ENCODE measurements around the gene PTPRN2.
"Not testable (repeated sequence)": the region's sequence is repeated elsewhere in the genome, so short reads cannot be mapped to it uniquely, and the experiment has no call there.

Gene PTPRN2

DNA sequence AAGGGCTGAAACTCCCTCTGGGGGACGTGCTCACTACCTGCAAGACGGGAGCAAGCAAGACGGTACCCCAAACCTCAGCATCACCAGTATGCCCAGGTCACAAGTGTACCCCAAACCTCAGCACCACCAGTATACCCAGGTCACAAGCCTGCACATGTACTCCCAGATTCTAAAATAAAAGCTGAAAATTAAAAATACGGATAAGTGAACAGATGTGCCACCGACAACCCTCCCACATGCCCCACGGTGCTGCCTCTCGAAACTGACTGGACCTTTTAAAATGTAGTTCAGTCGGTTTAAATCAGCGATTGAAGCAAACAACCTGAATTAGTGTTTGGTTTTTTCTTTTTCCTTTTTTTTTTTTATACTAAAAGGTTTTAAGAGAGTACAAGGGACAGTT is 684.3 kb downstream of the PTPRN2 start:
- no peak for DNase-seq

DNA sequence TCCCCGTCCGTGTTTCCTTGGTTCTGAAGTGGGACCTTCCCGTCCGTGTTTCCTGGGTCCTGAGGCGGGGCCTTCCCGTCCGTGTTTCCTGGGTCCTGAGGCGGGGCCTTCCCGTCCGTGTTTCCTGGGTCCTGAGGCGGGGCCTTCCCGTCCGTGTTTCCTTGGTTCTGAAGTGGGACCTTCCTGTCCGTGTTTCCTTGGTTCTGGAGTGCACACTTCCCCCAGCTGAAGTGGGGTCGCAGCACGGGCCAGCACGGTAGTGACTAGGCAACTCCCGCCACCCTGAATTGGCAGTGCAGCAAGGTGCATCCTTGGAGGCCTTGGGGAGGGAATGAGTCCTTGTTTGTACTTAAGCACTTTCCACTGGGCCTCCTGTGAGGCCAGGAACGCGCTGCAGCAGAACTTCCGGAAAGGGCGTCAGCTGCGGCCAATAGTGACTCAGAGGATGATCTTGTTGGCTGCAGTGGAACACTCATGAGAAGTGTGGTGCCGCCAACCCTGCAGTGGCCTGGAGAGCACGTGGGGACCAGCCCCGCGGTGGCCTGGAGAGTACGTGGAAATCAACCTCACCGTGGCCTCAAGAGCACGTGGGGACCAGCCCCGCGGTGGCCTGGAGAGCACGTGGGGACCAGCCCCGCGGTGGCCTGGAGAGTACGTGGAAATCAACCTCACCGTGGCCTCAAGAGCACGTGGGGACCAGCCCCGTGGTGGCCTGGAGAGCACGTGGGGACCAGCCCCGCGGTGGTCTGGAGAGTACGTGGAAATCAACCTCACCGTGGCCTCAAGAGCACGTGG is 685.6 kb downstream of the PTPRN2 start:
- DNase-seq, result not testable (repeated sequence)

DNA sequence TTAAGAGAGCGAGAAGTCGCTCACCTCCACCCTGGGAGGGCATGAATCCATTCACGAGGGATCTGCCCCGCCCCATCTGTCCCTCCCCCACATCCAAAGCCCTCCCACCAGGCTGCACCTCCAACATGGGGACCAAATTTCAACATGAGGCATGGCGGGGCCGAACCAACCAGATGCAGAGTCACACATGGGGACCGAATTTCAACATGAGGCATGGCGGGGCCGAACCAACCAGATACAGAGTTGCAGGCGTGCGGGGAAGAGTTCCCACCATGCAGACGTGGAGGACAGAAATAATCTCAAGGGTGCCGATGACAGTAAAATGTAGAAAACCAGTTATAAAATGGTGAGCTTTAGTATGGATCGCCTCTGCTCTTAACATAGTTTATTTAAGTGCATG is 686.5 kb downstream of the PTPRN2 start:
- no peak for DNase-seq

DNA sequence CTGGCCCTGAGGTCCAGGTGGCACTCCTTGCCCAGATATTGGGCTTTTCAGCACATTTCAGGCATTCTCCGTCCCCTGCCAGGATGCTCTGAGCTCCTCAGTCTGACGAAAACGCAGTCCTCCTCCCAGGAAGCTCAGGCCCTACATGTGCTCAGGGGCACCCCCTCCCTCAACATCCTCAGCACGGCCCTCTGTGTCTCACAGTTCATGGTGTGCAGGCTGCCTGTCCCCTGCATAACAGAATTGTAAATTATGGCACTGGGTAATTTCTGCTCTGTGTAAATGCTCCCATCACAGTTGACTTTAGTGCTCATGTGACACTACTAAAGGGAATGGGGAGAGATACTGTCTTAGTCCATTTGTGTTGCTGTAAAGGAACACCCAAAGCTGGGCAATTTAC is 687.1 kb downstream of the PTPRN2 start:
- no peak for DNase-seq

DNA sequence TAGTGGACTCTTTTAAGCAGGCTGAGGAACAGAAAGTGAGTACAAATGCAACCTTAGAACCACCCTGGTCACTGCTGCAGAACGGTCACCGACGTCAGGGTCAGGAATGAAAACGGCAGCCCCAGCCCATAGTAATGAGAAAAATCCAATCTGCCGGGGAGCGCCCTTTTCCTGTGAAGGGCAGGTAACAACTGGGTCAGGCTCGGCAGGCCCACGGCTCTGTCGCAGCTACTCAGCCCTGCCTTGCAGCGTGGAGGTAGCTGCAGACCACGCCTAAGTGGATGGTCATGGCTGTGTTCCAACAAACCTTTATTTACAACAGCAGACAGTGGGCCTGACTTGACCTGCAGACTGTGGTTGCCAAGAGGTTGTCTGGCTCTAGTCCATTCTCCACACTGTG is 687.6 kb downstream of the PTPRN2 start:
- no peak for DNase-seq

DNA sequence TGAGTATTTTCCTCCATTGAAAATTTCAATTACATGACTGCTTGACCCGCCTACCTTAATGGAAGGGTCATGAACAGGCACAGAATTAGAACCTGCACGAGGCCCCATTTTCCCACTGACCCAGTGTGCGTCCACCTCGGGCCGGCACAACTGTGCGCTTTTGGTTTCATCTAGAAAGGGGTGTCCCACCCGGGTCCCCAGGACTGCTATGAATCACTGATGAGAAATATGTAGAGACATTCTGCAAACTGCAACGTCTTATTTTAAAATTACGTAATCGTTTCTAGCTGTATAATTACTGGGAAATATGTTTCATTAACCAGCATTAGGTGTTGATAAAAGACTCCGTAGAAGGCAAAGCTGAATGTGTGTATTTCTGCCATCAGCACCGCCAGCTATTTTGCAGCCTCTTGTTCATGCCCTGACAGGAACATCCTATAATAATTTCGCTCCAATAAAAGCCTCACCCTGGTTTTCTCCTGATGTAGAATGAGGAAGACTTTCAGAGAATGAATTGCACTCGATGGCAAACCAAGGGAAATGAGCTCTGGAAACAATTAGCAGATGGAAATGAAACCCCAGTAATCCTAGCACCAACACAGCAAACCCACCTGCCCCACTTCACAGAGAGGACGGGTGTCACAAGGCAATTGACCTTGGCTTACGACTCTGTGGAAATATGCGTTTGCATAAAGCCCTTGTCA is 688.7 kb downstream of the PTPRN2 start:
- no peak for DNase-seq

DNA sequence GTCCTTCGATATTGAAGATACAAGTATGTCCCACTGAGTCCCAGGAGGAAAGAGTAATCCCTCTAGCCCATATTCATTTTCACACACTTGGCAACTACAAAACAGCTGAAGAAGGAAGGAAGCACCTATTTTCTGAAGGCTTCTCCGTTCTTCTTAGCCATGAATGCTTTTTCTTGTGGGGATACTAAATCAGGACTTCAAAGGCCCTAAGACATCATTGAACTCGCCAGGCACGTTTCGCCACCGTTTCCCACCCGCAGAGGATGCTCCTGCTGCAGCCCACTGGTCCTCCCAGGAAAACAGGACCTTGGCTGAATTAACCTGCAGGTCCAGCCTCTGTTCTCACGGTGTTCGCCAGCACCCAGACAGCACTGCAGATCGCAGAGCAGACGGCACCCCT is 689.4 kb downstream of the PTPRN2 start:
- DNase-seq, result no peak

DNA sequence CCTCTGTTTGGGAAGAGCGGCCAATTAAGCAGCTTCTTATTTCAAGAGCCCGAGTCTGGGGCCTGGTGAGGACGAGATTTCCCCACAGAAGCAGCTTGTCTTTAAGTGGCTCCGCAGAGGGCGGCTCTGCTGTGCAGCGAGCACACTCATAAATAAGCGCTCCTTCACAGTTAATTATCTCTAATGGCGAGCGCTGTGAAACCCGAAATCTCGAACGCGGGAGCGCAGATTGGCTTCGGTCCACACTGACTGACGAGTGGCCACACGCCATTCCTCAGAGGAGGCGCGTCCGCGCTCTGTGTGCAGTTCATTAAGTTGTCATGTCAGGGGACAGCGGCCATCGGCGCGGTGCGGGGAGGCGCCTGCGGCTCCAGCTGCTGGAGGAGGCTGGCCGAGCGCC is 689.9 kb downstream of the PTPRN2 start:
- DNase-seq, result no peak

DNA sequence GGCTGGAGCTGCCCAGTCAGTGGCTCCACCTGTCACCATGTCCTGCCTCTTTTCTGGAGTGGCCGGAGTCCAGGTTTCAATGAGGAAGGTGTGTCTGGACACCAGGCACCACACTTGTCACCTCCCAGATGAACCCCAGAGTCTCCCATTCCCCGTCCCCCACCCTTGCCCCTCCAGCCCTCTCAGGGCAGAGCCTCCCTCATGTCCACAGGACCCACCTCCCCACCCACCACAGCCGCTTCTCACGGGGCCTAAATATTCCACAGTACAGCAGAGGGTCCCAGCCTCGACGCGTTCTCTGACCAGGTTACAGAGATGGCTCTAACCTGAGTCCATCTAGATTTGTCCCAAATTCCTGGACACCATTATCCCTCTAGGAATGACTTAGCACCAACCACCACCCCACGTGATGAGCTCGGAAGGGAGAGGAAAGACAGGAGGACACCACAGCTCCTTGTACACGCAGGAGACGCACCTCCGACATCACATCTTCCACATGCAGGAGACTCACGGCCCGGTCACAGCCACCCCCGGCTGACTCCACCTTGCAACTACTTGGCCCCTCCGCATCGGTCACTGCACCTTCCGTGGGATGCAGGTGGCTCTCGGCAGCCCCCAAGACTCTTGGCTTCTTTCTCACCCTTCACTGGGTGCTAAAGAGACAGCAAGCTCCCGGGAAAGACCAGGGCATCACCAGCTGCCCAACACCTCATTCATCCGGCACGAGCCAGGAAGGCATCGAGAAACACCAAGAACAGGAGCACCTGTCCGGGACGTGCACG is 690.7 kb downstream of the PTPRN2 start:
- DNase-seq, result no peak

DNA sequence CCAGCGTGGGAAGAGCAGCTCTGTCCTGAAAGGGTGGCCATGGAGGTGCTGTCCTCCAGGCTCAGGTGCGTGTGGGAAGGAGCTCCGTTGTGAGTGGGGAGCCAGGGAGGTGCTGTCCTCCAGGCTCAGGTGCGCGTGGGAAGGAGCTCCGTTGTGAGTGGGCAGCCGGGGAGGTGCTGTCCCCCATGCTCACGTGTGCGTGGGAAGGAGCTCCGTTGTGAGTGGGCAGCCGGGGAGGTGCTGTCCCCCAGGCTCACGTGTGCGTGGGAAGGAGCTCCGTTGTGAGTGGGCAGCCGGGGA is 691.3 kb downstream of the PTPRN2 start:
- not testable (repeated sequence) for DNase-seq

DNA sequence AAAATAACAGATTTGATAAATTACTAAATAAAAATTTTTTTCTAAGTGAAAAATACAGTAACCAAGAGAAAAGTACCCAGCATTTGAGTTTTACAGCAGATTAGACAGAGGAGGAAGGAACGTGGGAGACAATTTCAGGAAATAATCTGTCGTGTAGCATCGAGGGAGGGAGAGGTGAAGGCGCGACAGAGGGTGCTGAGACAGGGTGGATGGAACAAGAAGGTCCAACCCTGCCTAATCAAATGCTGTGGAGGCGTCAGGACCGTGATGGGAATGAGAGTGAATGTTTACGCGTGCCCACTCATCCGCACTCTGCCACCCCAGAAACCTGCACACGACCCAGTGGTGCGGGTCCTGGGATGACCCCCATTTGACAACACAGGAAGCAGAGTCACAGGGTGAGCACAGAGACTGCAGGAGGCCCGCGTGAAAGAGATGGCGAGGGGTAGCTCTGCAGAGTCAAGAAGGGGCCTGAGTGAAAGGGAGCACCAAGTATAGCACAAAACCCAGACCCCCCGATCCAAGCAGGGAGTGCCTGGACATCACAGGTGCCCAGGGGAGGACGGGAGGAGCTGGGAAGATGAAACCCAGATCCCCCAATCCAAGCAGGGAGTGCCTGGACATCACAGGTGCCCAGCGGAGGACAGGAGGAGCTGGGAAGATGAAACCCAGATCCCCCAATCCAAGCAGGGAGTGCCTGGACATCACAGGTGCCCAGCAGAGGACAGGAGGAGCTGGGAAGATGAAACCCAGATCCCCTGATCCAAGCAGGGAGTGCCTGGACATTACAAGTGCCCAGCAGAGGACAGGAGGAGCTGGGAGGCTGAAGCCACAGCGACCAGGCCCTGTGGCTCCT is 691.9 kb downstream of the PTPRN2 start:
- no peak for DNase-seq

DNA sequence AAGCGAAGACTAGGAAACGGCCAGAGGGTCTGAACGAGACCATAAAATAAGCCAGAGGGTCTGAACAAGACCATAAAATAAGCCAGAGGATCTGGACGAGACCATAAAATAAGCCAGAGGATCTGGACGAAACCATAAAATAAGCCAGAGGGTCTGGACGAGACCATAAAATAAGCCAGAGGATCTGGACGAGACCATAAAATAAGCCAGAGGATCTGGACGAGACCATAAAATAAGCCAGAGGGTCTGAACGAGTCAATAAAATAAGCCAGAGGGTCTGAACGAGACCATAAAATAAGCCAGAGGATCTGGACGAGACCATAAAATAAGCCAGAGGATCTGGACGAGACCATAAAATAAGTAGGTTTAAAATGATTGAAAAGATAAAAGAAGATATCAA is 692.5 kb downstream of the PTPRN2 start:
- DNase-seq, result not testable (repeated sequence)

DNA sequence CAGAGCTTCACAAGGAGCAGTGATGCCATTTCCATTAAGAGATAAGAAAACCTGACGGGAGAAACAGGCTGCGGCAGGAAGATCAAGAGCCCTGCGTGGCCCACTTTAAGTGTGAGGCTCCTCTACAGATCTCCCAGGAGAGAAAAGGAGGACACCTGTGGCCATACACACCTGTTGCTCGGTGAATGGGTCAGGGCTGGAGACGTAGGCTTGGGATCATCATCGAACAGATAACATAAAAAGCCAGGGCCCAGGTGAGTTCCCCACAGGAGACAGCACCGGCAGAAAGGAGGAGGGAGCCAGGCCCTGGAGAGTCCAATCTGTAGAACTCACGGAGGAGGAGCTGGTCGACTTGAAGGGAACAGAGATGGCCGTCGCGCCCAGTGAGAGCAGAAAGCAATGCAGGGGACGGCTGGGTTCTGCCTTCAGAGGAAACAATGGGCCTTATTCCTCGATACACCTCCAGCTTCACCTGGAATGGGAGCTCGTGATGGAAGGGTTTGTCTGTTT is 694.0 kb downstream of the PTPRN2 start:
- no peak for DNase-seq

DNA sequence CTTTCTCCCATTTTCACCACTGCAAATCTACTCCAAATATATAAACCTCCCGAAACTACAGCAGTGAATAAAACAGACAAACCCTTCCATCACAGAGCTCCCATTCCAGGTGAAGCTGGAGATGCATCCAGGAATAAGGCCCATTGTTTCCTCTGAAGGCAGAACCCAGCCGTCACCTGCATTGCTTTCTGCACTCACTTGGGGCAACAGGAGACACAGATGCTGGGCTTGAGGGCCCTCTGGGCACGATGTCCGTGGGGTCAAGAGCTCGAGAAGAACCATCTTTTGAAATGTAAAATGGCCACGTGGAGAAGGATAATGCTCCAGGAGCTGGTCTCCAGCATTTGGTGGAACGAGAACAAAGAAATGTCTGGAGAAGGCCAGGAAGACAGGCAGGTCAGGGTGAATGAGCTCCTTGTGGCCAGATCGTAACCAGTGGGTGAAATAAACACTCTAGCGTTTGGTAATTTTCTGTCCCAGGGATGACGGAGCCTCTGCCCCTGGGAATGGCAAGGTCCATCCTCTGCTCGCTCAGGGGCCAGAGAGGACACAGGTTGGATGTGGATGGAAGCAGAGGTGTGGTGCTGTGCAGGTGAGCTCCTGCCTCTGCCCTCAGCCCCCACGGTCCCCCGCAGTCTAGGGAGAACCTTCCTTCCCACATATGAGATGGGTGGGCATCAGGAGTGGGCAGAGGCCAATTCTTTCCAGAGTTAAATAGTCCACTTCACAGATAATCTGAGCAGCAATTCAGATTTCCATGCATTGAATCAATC is 694.7 kb downstream of the PTPRN2 start:
- no peak for DNase-seq

DNA sequence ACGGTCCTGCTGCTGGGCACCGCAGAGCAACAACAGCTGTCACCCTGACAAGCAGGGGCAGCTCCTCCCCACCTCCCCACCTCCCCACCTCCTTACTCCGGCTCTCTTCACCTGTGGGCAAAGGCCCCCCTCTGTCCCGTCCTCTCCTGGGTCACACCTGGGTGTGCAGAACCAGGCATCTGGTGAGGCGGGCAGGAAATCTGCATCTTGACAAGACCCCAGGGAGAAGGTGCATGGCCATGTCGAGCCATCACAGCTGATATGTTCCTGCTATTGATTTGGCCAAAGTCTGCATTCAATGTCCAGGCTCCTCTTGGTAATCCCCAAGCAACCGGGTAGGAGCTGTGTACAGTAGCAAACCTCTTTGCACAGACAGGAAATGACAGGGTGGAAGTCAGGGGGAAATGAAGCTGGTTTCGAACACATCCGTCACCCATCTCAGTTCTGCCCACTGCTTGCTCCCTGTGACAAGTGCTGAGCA is 696.7 kb downstream of the PTPRN2 start:
- no peak for DNase-seq

DNA sequence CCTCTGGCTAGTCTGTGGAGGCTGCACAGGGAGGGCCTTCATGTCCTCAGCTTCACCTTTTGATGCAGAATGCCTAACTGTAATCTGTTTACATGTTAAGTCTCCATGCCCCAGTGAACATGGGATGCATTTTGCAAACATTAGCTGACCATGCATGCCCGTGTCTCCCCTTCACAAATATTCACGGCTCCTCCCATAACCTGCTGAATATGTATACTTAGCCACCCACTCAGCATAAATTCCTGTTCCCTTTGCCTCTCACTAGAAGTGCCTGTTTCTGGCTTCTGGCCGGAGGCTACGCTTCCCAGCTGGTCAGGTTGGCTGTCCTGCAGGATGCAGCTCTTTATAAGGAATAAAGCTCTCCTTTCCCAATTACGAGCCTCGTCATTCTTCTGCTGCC is 698.1 kb downstream of the PTPRN2 start:
- no peak for DNase-seq

DNA sequence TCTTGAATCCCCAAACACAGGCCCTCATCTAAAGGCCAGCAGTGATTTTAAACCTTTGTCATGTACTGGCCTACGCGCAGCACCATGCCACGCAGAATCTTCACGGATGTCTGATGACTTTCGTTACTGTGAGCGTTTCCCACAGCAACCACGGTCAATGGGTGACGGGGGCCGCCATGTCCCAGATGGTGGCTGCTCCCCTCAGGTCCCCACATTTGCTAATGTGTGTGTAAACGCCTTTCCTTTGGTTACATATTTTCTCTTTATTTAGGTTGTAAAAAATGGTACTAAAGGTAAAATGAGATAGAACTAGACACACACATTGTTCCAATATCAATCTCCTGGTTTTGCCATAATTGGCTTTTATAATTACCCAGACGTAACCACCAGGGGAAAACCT is 699.0 kb downstream of the PTPRN2 start:
- DNase-seq, result no peak

DNA sequence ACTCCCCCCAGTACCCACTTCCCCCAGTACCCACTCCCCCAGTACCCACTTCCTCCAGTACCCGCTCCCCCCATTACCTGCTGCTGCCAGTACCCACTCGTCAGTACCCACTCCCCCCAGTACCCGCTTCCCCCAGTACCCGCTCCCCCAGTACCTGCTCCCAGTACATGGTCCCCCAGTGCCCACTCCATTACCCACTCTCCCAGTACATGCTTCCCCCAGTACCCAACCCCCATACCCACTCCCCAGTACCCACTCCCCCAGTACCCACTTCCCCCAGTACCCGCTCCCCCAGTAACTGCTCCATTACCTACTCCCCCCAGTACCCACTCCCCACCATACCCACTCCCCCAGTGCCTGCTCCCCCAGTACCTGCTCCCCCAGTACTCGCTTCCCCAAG is 700.2 kb downstream of the PTPRN2 start:
- DNase-seq, result no peak

DNA sequence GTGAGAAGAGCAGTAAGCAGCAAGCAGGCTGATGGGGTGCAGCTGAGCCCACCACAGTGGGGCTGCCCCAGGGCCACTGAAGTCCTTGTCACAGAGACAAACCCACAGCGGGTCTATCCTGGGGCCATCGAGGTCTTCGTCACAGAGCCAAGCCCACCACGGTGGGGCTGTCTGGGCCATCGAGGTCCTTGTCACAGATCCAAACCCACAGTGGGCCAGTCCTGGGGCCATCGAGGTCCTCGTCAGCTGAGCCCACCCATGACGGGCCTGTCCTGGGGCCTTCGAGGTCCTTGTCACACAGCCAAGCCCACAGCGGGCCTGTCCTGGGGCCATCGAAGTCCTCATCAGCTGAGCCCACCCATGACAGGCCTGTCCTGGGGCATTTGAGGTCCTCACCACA is 700.9 kb downstream of the PTPRN2 start:
- DNase-seq, result no peak

DNA sequence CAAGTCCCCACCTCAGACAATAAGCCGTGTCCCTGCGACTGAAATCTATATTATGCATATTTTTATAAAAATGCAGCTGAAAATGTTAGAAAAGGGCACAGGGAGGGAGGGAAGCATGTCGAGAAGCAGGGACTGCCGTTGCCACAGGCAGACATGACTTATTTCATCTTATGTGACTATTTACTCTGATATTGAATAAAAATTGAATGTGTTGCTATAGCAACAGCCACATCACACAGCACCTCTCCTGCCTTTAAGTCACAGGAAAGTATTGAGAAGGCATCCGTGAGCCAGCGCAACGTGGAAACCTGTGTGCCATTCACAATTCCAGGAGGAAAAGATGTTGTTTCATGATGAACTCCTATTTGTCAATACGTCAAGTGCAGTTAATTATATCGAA is 701.4 kb downstream of the PTPRN2 start:
- no peak for DNase-seq

DNA sequence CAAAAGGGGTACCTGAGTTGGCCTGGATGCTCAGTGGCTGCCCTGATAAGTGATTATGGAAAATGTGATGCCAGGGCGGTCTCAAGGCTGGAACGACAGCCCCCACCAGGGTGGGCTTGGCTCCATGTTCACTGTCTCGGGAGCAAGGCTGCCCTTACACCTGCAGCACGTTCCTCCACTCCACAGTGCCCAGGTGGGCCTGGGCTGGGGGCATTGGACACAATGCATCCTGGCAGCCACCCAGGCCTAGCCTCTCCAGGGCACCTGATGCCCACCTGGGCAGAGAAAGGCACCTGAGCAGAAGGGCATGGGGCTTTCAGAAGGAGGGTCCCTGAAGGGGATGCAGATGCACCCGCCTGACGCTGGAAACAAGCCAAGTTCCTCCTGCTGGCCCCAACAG is 702.5 kb downstream of the PTPRN2 start:
- DNase-seq, result no peak
